ENCODE measurements around the gene IL3. TPM values are rescaled to one million over a fixed set of nuclear protein-coding genes. Genes with fewer than 3 reads are reported as not detected.

Gene IL3
- total and polyA plus RNA-seq, 9 donors, result not detected

GRCh38 chr5:132093271-132093670, 32.8 kb downstream of the IL3 start:
- H3K27ac ChIP-seq, result no peak overlapping the region
- H3K36me3 ChIP-seq, result no peaks in the 10 kb centered on the region
- no peaks in the 10 kb centered on the region for H3K4me1 ChIP-seq (ENCODE audit: insufficient read depth)
- DNase-seq, result no peak
- H3K9me3 ChIP-seq, result no peaks in the 10 kb centered on the region
- no peak for TF ChIP-seq EP300 (IDR thresholded peaks at IDR 0.05)
- TF ChIP-seq CTCF (IDR thresholded peaks at IDR 0.05), result no peak
- no peak for TF ChIP-seq POLR2A (IDR thresholded peaks at IDR 0.05)
- intact Hi-C loops (cut with DNase I), result no loop called here
- WGBS, 3 donors, result 27 to 51% (median 29%) methylated on average over 3 of the region's 3 CpGs
- H3K4me3 ChIP-seq, result no peak overlapping the region
- H3K27me3 ChIP-seq, result no peaks in the 10 kb centered on the region

DNA sequence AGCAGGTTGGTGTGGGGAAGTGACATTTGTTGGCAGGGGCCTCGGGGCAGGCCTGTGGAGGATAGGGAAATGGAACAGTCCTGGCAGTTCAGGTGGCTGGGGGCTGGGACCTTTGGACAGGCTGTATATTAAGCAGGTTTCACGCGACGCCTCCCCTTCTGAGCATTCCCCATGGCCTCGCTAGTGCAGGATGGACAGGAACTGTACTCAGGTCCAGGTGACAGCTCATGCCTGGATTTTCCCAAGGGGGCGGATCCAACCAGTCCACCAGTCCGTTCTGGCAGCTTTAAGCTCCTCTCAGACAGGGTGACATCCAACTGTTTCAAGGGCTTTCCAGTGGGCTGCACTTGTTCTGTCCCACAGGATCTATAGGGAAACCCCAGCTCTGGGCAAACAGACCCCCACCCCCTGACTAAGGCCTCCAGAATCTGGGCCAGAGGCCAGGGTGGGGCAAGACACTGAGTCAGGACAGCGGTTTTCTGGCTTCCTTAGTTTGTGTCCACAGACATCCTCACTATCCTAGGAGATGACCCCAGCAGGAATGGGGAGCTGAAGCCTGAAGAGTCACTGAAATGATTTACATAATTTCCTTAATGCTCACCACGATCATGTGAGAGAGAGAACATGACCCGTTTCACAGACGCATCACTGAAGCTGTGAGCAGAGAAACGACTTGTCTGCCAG, 34.1 kb downstream of the IL3 start:
- intact Hi-C loops (cut with DNase I), result no loop called here

DNA sequence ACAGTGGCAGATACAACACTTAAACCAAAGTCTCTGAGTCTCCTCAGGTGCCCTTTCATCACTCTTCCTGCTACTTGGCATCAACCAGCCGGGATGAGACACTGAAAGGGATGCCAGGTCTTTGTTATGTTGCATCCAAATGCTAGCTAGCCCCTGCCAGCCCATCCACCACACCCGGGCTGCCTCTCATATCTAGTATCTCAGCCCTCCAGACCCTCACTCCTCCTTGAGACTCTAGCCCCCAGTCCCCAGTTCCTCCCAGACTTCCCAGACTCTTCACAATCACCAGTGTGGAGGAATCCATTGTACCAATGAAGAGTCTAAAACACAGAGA, 34.6 kb downstream of the IL3 start:
- intact Hi-C loops (cut with DNase I), result no loop called here

More for the DNA sequence above, 34.1 kb downstream of the IL3 start:
- H3K4me1 ChIP-seq (ENCODE audit: insufficient read depth), result no peaks in the 10 kb centered on the region
- no peak overlapping the region for H3K4me3 ChIP-seq
- WGBS, 3 donors, result 70 to 79% (median 70%) methylated on average over 12 of the region's 12 CpGs
- TF ChIP-seq CTCF (IDR thresholded peaks at IDR 0.05), result no peak
- H3K27ac ChIP-seq, result no peak overlapping the region
- no peak for DNase-seq
- no peaks in the 10 kb centered on the region for H3K36me3 ChIP-seq
- no peaks in the 10 kb centered on the region for H3K9me3 ChIP-seq
- H3K27me3 ChIP-seq, result no peaks in the 10 kb centered on the region

GRCh38 chr5:132095424-132095972, 35.0 kb downstream of the IL3 start:
- DNase-seq, result no peak
- intact Hi-C loops (cut with DNase I), result no loop called here
- TF ChIP-seq EP300 (IDR thresholded peaks at IDR 0.05) (no peak), CTCF (IDR thresholded peaks at IDR 0.05) (no peak), POLR2A (IDR thresholded peaks at IDR 0.05) (no peak)
- no peaks in the 10 kb centered on the region for H3K4me1 ChIP-seq (ENCODE audit: insufficient read depth)
- H3K27me3 ChIP-seq, result no peaks in the 10 kb centered on the region
- H3K9me3 ChIP-seq, result no peaks in the 10 kb centered on the region
- no peak overlapping the region for H3K4me3 ChIP-seq
- H3K27ac ChIP-seq, result no peak overlapping the region
- no peaks in the 10 kb centered on the region for H3K36me3 ChIP-seq
- WGBS, 3 donors, result 66 to 79% (median 75%) methylated on average over 6 of the region's 6 CpGs

More for the DNA sequence above, 34.6 kb downstream of the IL3 start:
- Histone ChIP-seq H3K36me3 (no peaks in the 10 kb centered on the region), H3K27ac (no peak overlapping the region), H3K27me3 (no peaks in the 10 kb centered on the region), H3K4me1 (ENCODE audit: insufficient read depth) (no peaks in the 10 kb centered on the region), H3K4me3 (no peak overlapping the region), H3K9me3 (no peaks in the 10 kb centered on the region)
- 70 to 81% (median 76%) methylated on average over 2 of the region's 2 CpGs for WGBS, 3 donors
- TF ChIP-seq POLR2A (IDR thresholded peaks at IDR 0.05) (no peak), EP300 (IDR thresholded peaks at IDR 0.05) (no peak), CTCF (IDR thresholded peaks at IDR 0.05) (no peak)
- DNase-seq, result no peak
